Measurements from ENCODE around the gene MAP7D1. TPM values are rescaled to one million over a fixed set of nuclear protein-coding genes. Genes with fewer than 3 reads are reported as not detected.

MAP7D1 gene
- total and polyA plus RNA-seq, 7 donors, result 31.8 to 226 (median 104) TPM

DNA sequence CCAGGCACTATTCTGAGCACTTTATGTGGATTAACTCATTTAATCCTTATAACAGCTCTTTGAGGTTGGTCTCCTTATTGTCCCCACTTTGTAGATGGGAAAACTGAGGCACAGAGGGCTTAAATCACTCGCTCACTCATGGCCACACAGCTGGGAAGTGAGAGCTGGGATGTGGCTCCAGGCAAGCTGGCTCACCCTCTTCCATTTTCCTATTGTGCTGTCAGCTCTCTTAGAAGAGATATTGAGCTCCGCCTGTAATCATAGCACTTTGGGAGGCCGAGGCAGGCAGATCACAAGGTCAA, 27.1 kb upstream of the MAP7D1 start:
- Histone ChIP-seq H3K9me3 (no peaks in the 10 kb centered on the region), H3K27me3 (no peaks in the 10 kb centered on the region), H3K4me1 (peaks cover 0 to 27% (median 23%) of the 10 kb centered on the region in 4 donors), H3K27ac (no peak overlapping the region), H3K4me3 (no peak overlapping the region), H3K36me3 (no peaks in the 10 kb centered on the region)
- intact Hi-C loops (cut with DNase I), result no loop called here
- TF ChIP-seq, protein P1, sequence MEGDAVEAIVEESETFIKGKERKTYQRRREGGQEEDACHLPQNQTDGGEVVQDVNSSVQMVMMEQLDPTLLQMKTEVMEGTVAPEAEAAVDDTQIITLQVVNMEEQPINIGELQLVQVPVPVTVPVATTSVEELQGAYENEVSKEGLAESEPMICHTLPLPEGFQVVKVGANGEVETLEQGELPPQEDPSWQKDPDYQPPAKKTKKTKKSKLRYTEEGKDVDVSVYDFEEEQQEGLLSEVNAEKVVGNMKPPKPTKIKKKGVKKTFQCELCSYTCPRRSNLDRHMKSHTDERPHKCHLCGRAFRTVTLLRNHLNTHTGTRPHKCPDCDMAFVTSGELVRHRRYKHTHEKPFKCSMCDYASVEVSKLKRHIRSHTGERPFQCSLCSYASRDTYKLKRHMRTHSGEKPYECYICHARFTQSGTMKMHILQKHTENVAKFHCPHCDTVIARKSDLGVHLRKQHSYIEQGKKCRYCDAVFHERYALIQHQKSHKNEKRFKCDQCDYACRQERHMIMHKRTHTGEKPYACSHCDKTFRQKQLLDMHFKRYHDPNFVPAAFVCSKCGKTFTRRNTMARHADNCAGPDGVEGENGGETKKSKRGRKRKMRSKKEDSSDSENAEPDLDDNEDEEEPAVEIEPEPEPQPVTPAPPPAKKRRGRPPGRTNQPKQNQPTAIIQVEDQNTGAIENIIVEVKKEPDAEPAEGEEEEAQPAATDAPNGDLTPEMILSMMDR (IDR thresholded peaks at IDR 0.05), result no peak
- TF ChIP-seq EP300 (IDR thresholded peaks at IDR 0.05) (no peak), POLR2AphosphoS5 (IDR thresholded peaks at IDR 0.05) (no peak), POLR2A (IDR thresholded peaks at IDR 0.05) (no peak)
- WGBS, 2 donors, result 75 to 94% methylated on average over 3 of the region's 3 CpGs
- no peak for DNase-seq

DNA sequence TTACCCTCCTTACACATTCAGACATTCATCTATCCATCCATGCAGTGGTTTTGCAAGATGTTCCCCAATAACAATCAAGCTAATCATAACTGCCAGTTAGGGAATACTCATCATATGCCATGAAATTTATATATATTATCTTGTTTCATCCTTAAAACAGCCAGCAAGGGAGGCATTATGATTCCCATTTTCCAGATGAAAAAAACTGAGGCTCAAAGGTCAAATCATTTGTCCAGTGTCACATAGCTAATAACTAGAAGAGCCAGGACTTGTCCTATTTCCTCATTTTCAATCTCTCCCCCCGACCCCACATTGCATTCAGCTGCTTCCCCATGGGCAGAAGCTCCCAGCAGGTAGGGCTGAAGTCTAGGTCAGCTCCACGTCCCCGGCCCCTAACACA, 23.9 kb upstream of the MAP7D1 start:
- H3K36me3 ChIP-seq, result peaks cover 0 to 4% (median 1%) of the 10 kb centered on the region in 4 donors
- 74 to 77% methylated on average over 3 of the region's 3 CpGs for WGBS, 2 donors
- no peak overlapping the region for H3K27ac ChIP-seq
- intact Hi-C loops (cut with DNase I), result no loop called here
- no peaks in the 10 kb centered on the region for H3K9me3 ChIP-seq
- DNase-seq, result no peak
- no peaks in the 10 kb centered on the region for H3K27me3 ChIP-seq
- TF ChIP-seq POLR2AphosphoS5 (IDR thresholded peaks at IDR 0.05) (no peak), EP300 (IDR thresholded peaks at IDR 0.05) (no peak), POLR2A (IDR thresholded peaks at IDR 0.05) (no peak)
- TF ChIP-seq, protein P1 (IDR thresholded peaks at IDR 0.05), result no peak
- peaks cover 0 to 42% (median 40%) of the 10 kb centered on the region in 4 donors for H3K4me1 ChIP-seq
- no peak overlapping the region for H3K4me3 ChIP-seq

DNA sequence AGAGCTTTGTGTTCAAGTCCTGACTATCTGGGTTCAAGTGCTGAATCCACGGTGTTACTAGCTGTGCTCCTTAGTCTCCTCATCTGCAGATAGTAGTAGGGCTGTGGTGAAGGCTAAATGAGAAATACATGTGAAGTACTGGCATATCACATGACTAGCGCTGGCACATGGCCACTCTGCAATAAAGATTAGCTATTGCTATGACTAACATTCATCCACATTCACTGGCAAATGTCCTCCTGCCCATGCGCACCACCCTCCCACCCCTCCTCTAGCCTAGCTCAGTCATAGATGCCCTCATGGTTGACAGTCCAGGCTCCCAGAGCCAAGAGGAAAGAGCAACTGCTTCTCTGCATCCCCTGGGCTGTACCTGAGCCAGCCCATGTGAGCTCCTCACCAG, 22.5 kb upstream of the MAP7D1 start:
- DNase-seq, result no peak
- Histone ChIP-seq H3K27ac (peak overlapping the region; percentile 65 to 82 (median 78)), H3K4me1 (peaks cover 0 to 52% (median 48%) of the 10 kb centered on the region in 4 donors), H3K27me3 (no peaks in the 10 kb centered on the region), H3K36me3 (peaks cover 5 to 17% (median 11%) of the 10 kb centered on the region in 4 donors), H3K4me3 (no peak overlapping the region), H3K9me3 (no peaks in the 10 kb centered on the region)
- WGBS, 2 donors, result 14 to 63% methylated on average over 3 of the region's 3 CpGs
- peak in 1 of 4 donors; percentile 14 for TF ChIP-seq POLR2AphosphoS5 (IDR thresholded peaks at IDR 0.05)
- no peak for TF ChIP-seq EP300 (IDR thresholded peaks at IDR 0.05)
- intact Hi-C loops (cut with DNase I), result no loop called here

DNA sequence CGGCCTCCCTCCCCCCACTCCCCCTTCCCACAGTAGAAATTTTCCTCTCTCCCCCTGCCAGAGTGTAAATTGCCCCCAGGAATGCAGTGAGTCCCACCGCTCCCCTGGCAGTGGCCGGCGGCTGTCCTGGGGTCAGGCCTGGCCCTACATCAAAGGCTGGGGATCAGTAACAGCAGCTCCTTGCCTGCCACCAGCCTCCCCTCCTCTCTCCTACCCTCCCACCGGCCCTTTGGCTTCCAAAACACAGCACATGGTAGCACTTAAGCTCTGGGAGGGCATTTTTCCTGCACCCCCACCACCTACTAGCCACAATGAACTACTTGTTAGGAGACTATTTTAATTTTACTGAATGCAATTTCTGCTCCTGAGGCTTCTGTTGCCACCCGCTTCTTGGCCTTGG, 21.9 kb upstream of the MAP7D1 start:
- Histone ChIP-seq H3K27me3 (no peaks in the 10 kb centered on the region), H3K36me3 (peaks cover 7 to 22% (median 14%) of the 10 kb centered on the region in 4 donors), H3K27ac (peak overlapping the region; percentile 65 to 82 (median 78)), H3K9me3 (no peaks in the 10 kb centered on the region), H3K4me1 (peaks cover 0 to 52% (median 48%) of the 10 kb centered on the region in 4 donors), H3K4me3 (no peak overlapping the region)
- WGBS, 2 donors, result 72 to 79% methylated on average over 6 of the region's 6 CpGs
- no peak for DNase-seq
- TF ChIP-seq EP300 (IDR thresholded peaks at IDR 0.05) (no peak), POLR2AphosphoS5 (IDR thresholded peaks at IDR 0.05) (no peak), POLR2A (IDR thresholded peaks at IDR 0.05) (no peak)
- TF ChIP-seq, protein P1 (IDR thresholded peaks at IDR 0.05), result no peak
- intact Hi-C loops (cut with DNase I), result no loop called here

DNA sequence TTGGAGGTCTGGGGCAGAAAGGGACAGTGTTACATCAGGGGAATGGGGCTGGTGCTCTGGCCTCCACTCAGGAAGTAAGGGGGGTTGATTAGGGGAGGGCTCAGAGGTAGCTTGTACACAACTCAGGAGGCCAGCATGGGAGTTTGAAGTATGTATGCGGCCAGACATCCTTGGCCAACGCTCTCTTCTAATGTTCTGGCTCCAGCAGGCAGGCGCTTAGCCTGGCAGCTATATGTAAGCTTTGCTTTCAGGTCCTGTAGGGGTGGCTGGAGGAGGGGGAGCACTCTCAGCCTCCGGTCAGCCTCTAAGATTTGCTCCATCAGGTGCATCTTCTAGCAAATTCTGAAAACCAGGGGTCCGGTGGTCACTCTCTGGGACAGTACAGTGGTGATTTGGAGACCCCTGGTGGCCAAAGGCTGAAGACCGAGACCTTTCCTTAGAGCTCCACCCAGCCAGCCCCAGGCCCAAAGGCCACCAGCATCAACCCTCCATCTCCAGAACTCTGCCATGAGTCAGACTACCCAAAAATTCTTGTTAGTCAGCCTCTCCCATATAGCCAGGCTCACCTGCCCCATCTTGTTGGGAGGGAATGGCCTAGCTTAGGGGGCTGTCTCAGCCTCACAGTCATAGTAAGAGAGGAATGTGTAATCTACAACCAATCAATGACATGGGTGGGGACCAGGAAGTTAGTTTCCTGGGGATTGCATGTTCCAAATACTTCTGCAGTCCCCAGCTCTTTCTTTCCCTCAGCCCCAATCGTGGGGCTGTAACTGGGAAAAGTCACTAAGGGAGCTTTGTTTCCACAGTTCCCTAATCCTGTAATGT, 21.2 kb upstream of the MAP7D1 start:
- 60 to 65% methylated on average over 7 of the region's 7 CpGs for WGBS, 2 donors
- H3K9me3 ChIP-seq, result no peaks in the 10 kb centered on the region
- intact Hi-C loops (cut with DNase I), result loop anchor here (1.0 kb wide), 1 partner anchor 35 kb away; no protein-coding TSS in a partner anchor
- H3K27ac ChIP-seq, result peak overlapping the region; percentile 65 to 82 (median 78)
- no peaks in the 10 kb centered on the region for H3K27me3 ChIP-seq
- TF ChIP-seq POLR2A (IDR thresholded peaks at IDR 0.05), result no peak
- TF ChIP-seq, protein P1 (IDR thresholded peaks at IDR 0.05), result peak; percentile 51 to 67 (median 58)
- TF ChIP-seq EP300 (IDR thresholded peaks at IDR 0.05), result no peak
- peaks cover 0 to 54% (median 48%) of the 10 kb centered on the region in 4 donors for H3K4me1 ChIP-seq
- DNase-seq, result no peak
- no peak overlapping the region for H3K4me3 ChIP-seq
- H3K36me3 ChIP-seq, result peaks cover 7 to 29% (median 16%) of the 10 kb centered on the region in 4 donors
